Cardiac fibroblast (primary cell): Measurements from ENCODE around the gene OR51L1.

ENCODE experiments used
- DNase-seq, 2 donors: peaks; one replicate each; pipeline versions ENCODE4 v3.0.0 to v3.0.0-alpha.2; 2010; ENCODE audit warnings: low read depth in 2 of 2
- H3K4me3 ChIP-seq, 2 donors: replicated peaks in 1 of 2; 1 replicate in 1 of 2; 2 replicates in 1 of 2; pipeline ENCODE4 v1.5.1; 2011; ENCODE audit warnings: low read depth in 2 of 2, low read length in 2 of 2, mild to moderate bottlenecking in 2 of 2, moderate library complexity in 1 of 2
- CTCF ChIP-seq: IDR thresholded peaks from one replicate; pipeline ENCODE4 v1.5.1; 2011; ENCODE audit warnings: low read depth, mild to moderate bottlenecking, low read length, inconsistent platforms

OR51L1 gene

GRCh38 chr11:5042091-5042490 lies 47.4 kb downstream of the OR51L1 start:
- no peak overlapping the region for H3K4me3 ChIP-seq
- peak in 1 of 2 donors; percentile 35 for DNase-seq
- TF ChIP-seq CTCF = no peak

- DNase-seq = peak in 1 of 2 donors; percentile 63
Observed at GRCh38 chr11:5043380-5043779, 48.7 kb downstream of the OR51L1 start.

GRCh38 chr11:5046226-5046625 lies 51.6 kb downstream of the OR51L1 start, which contains the start of gene OR52J3:
OR52J3 (plus strand) TSS chr11:5046526; CDS start chr11:5046526, 0 bp downstream.
- no peak for DNase-seq

More at GRCh38 chr11:5043380-5043779, 48.7 kb downstream of the OR51L1 start:
- no peak for TF ChIP-seq CTCF
- H3K4me3 ChIP-seq = no peak overlapping the region

GRCh38 chr11:5046754-5047330 lies 52.2 kb downstream of the OR51L1 start:
- TF ChIP-seq CTCF = no peak
- no peak overlapping the region for H3K4me3 ChIP-seq
- no peak for DNase-seq

More at GRCh38 chr11:5046226-5046625, 51.6 kb downstream of the OR51L1 start, which contains the start of gene OR52J3:
- TF ChIP-seq CTCF = no peak
- no peak within 1 kb of the TSS for H3K4me3 ChIP-seq
